ENCODE results near the gene COL1A1.

COL1A1 gene

GRCh38 chr17:50205963-50206505 is 4.6 kb upstream of the COL1A1 start:
- DNase-seq (ENCODE audit: low read depth) = no peak
- TF ChIP-seq CTCF (IDR thresholded peaks at IDR 0.05; ENCODE audit: low read depth, low read length, missing control alignments) = no peak
- no peak overlapping the region for H3K4me3 ChIP-seq (ENCODE audit: low read depth, low read length)

DNA sequence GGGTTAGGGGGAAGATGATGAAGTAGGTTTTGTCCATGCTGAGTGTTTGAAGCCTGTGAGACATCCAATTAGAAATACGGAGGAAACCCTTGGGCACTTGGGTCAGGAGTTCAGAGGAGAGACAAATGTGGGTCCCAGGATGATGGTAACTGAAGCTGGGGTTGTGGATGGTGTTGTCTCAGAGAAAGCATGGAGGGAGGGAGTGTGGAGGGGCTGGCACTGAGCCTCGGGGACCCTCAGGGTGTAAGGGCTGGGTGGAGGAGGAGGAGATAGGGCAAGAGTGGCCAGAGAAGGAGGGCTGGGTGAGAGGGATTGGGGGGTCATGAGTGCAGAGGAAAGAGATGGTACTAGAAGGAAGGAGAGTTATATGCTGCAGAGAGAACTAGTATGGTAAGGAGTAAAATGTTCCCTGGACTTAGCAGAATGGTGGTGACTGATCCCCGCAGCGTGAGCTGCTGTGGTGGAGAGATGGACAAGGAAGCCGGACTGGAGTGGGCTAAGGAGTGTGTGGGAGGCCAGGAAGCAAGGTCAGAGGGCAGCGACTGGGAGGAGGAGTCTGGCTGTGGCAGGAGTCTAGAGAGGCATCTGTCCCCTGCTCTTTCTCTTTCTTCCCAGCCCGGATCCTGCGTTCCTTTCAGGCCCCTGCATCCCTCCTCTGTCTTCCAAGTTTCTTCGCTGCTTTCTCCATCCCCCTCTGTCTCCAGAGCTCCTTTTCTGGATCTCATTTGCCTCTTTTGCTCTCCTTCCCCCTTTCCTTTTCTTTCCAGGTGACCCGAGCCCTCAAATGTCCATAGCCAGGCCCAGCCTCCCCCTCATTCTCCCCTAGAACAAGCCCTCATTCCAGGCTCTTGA is 3.9 kb upstream of the COL1A1 start:
- no peak for DNase-seq (ENCODE audit: low read depth)
- no peak for TF ChIP-seq CTCF (IDR thresholded peaks at IDR 0.05; ENCODE audit: low read depth, low read length, missing control alignments)
- H3K4me3 ChIP-seq (ENCODE audit: low read depth, low read length) = no peak overlapping the region

DNA sequence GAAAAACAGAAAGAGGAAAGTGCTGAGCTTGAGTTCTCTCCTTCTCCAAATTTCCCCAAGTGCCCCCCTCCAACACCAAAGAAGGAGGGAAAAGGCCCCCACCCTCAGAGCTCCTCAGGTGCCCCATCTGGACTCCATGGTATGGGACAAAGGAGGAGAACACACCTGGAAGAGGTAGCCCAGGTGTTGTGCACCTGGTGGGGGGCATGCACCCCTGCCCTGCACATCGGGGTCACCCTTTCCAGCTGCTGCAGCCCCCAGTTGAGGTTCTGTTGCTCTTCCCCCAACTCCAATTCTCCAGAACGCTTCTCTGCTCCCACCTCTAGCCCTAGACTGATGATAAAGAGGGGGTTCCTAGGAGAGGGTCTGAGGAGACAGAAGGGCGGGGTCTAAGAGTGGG is 3.0 kb upstream of the COL1A1 start:
- H3K4me3 ChIP-seq (ENCODE audit: low read depth, low read length) = no peak overlapping the region
- TF ChIP-seq CTCF (IDR thresholded peaks at IDR 0.05; ENCODE audit: low read depth, low read length, missing control alignments) = no peak
- DNase-seq (ENCODE audit: low read depth) = no peak

- no peak for DNase-seq (ENCODE audit: low read depth)
- no peak overlapping the region for H3K4me3 ChIP-seq (ENCODE audit: low read depth, low read length)
- TF ChIP-seq CTCF (IDR thresholded peaks at IDR 0.05; ENCODE audit: low read depth, low read length, missing control alignments) = no peak
Observed at GRCh38 chr17:50203604-50204345, 2.3 kb upstream of the COL1A1 start.

DNA sequence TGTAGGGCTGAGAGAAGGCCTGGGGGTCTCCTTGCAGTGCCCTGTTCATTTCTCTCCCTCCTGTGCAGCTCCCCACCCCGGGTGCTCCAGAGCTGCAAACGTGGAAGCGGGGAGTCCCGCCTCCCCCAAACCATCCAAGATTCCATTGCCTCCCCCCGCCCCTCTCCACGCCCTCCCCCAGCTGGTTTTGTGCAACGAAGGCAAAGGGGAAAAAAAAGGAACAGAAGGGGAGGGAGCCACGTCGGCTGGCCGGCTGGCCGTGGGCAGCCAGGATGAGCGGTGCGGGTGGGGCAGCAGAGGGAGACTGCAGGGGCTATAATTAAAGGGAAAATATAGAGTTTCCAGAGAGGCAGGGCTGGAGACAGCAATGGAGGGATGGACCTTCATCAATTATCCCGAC is 1.7 kb upstream of the COL1A1 start:
- no peak for DNase-seq (ENCODE audit: low read depth)
- H3K4me3 ChIP-seq (ENCODE audit: low read depth, low read length) = no peak overlapping the region
- no peak for TF ChIP-seq CTCF (IDR thresholded peaks at IDR 0.05; ENCODE audit: low read depth, low read length, missing control alignments)

- peak; percentile 93 for TF ChIP-seq CTCF (IDR thresholded peaks at IDR 0.05; ENCODE audit: low read depth, low read length, missing control alignments)
- DNase-seq (ENCODE audit: low read depth) = peak; percentile 49
- peak overlapping the region; percentile 45 for H3K4me3 ChIP-seq (ENCODE audit: low read depth, low read length)
Observed at GRCh38 chr17:50200457-50201275, 765 bp downstream of the COL1A1 start.
